GM12892 (cell line): ENCODE data around the gene TMEM243.

Experiments
- POLR2A ChIP-seq: IDR thresholded peaks from 2 replicates; pipeline ENCODE4 v1.6.1; 2011; ENCODE audit warnings: low read depth, low read length, control low read depth
- TAF1 ChIP-seq: IDR thresholded peaks from 2 replicates; pipeline ENCODE4 v1.6.1; 2011; ENCODE audit warnings: low read depth, mild to moderate bottlenecking, control low read depth, low read length, borderline replicate concordance

DNA sequence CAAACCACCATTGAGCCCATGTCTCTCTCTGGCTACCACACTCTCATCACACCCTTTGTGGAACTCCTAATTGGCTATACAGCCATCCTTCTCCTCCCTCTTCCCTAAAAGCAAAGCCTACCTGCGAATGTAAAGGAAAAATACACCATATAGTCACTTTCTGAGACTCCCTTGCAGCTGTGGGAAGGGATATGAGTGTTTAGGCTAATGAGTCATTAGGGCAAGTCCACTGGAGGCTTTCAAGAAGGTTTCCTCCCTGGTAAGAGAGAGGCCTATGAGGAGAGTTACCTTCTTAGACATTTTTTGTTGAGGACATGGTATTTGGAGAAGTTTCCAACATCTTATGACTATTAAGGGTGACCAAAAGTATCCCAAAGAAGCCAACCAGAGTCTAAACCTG lies 4.1 kb upstream of the TMEM243 start:
- TF ChIP-seq TAF1 (no peak), POLR2A (no peak)
